Activated naive CD4-positive, alpha-beta T cell (primary cell): ENCODE results near the gene SEMA3F.
A peak's percentile ranks its signal among the peaks of the same experiment; 100 is the strongest.

Experiments
- DNase-seq, 4 experiments: peaks; one replicate each; lab custom pipeline; 2025; lab: John Stamatoyannopoulos, UW

The SEMA3F gene

DNA sequence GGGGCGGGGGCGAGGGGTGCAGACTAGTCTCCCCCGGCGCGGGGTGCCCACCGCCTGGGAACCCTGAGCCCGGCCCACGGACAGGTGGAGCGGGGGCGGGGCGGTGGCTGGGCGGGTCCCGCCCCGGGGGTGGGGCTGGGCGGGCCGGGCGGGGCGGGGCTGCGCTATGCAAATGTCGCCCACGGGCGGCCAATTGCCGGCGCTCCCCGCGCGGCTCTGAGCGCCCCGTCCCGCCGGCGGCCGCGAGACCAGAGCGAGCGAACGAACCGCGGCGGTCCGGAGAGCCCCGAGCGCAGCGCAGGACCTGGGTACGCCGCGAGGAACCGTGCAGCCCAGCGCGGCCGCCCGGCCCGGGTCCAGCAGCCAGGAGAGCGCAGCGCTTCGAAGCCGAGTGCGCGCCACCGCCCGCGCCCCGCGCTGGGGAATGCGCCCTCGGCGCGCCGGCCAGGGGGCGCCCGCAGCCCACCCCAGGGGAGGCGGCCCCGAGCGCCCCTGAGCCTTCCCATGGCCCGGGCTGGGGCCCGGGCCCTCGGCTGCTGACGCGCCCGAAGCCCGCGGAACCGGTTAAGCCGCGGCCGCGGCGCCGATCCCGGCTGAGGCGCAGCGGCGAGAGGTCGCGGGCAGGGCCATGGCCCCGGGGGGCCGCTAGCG lies at the start of gene SEMA3F:
Gene SEMA3F, plus strand, starts transcription at position 485 of the 651 bp plus-strand sequence. CDS start 4,299 bp downstream, outside the sequence.
- peak; percentile 9 to 62 (median 31) for DNase-seq

GRCh38 chr3:50111757-50112156 lies 43.4 kb upstream of the SEMA3F start:
- no peak for DNase-seq

DNA sequence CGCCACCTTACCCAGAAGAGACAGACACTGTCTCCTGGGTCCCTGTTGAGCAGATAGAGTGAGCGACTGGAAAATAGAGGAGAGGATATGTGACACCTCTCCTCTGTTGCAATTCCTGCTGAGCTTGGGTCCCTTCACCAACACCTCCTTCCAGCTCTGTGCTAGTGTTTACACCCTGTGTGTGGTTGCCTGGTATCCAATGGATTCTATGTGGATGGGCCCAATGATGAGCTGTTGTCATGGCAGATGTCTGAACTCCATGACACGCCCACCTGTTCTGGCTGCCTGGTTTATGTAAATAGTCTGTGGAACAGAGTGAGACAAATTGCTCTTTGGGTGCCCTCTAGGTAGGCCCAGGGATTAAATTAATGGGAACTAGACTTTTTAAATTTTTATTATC lies 42.7 kb upstream of the SEMA3F start:
- DNase-seq, result no peak

GRCh38 chr3:50117120-50117519 lies 38.0 kb upstream of the SEMA3F start:
- DNase-seq, result no peak

DNA sequence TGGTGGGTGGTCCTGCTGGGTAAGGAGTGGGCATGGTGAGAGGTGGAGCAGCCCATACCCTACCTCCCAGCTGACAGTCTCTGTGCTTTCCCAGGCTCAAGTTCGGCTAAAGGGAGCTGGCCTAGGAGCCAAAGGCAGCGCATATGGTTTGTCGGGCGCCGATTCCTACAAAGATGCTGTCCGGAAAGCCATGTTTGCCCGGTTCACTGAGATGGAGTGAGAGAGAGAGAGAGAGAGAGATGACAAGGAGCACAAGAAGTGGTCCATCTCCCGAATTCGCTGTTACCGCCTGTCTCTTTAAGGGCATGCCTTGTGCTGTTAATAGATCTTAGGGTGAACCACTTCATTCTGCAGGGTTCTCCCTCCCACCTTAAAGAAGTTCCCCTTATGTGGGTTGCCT lies 36.9 kb upstream of the SEMA3F start:
- DNase-seq, result no peak

DNA sequence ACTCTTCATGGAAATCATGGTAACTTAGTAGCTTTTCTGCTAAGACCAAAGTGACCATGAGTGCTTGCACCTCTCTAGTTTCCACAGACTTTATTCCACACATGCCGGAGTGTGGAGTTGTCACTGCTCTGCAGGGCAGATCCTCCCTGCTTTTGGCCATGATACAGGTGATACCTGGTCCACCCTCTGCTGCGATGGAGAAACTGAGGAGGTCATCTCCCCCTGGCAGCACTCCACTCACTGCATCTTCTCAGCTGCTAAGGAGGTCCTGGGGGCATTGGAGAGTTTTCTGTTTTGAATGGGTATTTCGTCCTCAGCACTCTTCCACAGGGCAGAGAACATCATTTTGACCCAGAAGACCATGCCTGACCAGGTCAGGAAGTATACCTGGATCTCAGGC lies 35.3 kb upstream of the SEMA3F start:
- no peak for DNase-seq

- DNase-seq, result no peak
Observed at GRCh38 chr3:50120364-50121071, 34.6 kb upstream of the SEMA3F start.

DNA sequence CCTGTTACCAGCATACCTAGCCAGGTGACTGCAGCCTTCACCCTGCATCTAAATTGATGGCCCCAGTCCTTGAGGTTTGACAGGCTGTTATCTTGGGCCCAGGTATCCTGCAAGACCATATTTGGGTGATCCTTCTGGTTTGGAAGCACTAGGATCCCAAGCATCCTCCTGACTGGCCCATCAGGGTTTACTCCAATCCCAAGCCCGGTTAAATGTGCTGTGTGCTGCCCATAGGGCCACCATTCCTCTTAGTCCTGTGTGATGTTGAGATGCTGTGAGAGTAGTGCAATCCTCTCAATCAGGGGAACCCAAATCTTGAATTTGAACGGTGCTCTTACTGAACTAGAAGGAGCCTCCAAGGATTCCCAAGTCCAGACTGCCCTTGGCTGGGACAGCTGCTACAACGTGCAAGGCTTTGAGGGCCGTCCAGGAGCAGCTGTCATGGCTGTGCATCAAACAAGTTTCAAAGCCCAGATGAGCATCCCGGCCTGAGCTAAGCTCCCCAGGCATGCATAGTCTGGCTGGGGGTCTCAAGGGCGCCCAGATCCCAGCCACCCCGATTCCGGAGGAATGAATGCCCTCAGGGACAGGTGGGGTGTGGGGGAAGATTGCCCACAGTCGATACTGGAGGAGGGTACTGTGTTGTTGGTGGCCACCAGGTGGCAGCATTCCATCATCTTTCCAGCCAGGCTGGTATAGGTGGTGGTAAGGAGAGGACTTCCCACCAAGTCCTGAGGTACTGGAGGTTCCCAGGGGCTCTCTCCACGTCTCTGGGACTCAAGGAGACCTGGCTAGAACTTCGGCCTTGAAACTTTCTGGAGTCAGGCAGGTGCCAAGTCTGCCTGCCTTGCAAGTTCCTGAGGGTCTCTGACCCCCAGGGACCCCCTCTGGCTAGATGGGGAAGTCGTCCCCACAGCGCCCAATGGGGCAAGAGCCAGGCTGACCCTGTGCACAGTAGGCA lies 33.8 kb upstream of the SEMA3F start:
- peak in 3 of 4 experiments; percentile 37 to 58 (median 49) for DNase-seq

DNA sequence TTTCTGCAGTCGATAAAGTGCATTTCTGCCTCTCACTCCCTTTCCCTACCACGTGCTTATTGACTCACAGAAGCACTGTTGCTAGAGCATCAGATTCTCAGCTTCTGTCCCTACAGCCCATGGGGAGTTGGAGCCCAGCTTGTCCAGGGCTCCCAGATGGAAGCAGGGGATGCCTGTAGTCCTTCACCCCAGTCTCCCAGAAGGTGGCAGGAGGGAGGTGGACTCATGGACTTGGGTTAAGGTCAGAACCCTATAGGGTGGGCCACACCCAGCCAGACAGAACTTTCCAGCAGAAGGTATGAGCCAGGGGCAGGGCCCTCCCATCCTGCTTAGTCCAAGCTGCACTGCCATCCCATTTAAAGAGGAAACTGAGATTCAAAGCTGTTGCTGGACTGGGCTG lies 33.1 kb upstream of the SEMA3F start:
- no peak for DNase-seq

DNA sequence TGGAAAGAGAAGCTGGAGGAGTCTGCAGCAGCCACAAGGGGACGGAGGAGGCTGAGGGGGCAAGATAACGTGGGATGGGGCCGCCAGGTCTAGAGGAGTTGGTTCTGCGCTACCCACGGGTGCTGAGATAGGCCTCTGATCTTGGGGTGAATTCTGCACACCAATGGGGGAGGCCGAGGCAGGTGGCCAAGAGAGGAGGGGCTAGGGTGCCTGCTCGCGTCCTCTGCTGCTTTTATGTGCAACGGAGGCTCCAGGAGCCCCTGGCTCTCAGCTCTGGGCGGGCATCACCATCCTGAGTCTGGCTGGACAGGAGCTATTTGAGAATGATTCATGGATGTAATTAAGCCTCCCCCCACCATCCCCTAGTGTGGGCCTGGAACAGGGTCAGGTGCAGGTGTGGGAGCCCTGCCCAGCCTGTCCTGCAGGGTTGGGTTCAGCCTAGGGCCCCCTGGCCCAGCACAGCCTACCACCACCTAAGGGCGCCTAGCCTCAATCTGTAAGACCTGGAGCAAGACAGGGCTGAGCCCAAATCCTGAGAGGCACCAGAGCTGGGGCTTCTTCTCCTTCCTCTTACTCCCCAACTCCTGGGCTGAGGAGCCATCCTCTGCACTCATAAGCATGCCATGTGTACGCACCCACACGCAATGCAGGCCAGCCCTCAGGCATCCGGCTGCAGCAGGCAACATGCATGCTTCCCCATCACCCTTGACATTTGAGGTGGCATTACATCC lies 32.3 kb upstream of the SEMA3F start:
- DNase-seq, result no peak

- DNase-seq, result no peak
Observed at GRCh38 chr3:50123394-50124051, 31.6 kb upstream of the SEMA3F start.

GRCh38 chr3:50124052-50124799 lies 30.9 kb upstream of the SEMA3F start:
- DNase-seq, result no peak

DNA sequence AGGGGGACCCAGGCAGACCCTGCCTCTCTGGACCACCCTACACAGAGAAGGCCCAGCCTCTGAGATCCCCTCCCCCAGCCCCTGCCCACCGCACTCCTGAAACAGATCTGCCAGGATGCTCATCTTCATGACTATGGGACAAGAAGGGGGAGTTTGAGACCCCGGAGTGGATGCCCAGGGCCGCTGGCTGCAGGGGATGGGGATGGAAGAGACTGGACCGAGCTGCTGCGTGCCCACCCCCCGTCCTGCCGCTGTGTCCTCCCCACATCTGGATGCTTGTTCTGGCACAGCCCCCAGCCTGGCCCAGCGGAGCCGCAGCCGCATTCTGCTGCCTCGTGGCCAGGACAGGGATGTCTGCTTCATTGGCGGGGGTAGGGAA lies 30.3 kb upstream of the SEMA3F start:
- no peak for DNase-seq

- no peak for DNase-seq
Observed at GRCh38 chr3:50125541-50126286, 29.4 kb upstream of the SEMA3F start.

DNA sequence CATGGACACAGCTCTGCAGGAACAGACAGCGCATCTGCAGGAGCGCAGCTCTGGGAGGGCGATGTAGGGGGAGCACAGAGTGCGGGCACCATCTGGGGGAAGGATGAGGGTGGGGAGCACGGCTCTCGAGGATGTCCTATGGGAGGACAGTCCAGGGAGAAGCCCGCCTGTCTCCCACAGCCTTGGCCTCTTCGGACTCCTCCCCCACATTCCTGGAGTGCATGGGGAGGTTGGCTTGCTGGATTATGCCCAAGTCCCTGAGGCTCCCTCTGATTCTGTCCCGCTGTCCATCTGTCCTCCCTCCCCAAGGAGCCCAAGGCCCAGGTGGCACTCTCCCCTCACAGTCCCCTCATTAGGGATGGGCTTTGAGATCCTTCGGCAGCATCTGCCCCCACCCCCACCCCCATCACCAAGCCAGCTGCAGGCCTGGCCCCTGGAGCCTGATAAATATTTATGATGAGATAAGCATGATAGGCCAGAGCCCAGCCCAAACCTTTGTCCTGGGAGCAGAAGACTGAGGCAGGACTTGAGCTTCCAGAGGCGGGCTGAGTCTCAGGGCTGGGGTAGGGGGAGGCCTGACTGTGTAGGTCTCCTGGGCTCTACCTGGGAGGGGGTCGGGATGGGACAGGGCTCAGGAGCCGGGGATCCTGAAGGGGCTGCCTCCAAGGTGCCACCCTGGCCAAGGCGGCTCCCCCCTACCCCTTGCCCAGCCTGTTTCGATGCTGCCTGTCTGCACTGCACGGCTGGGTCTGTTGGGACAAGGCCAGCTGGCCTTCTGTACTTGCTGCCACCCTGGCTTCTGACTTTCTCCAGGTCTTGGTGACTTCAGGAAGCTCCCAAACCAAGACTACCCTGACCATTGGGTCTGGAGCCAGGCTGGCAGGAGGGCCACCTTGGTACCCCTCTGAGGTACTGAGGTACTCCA lies 28.6 kb upstream of the SEMA3F start:
- DNase-seq, result no peak

DNA sequence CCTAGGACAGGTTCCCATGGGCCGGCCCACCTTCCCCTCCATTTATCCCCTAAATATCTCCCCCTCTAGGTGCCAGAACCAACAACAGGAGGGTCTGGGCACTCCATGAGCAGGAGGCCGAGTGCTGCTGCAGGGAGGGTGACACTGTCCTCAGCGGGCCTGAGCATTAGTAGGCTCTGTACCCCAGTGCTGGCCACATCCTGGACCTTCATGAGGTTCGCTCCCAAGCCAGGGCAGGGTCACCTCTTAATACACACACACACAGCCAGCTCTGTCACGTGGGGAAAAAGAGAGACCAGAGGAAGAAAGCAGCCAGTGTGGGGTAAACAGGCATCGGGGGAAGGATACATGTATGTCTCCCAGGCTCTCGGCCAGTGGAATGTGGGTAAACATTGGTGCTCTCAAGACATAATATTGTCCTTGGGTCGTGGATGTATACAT lies 27.9 kb upstream of the SEMA3F start:
- no peak for DNase-seq

GRCh38 chr3:50128001-50128400 lies 27.1 kb upstream of the SEMA3F start:
- DNase-seq, result no peak

DNA sequence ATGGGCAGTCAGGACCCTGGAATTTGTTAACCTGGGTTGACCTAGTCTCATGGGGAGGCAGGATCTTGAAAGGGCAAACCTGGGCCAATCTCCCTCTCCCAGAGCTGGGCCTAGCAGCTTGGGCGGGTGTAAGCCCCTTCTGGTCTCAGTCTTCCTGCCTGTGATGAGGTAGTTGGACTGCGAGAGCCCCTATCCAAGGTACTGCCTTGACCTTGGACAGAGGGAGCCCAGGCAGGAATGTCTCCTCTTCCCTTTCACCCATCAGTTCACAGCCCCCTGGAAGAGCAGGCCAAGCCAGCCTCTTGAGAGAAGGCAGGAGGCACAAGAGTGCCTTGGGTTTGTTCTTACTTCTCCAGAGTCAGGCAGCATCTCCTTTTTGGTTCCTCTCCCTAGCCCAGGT lies 24.7 kb upstream of the SEMA3F start:
- DNase-seq, result no peak
